Ectodermal cell (in vitro differentiated cells): ENCODE data around the gene KIF17. TPM values are rescaled to one million over a fixed set of nuclear protein-coding genes. Genes with fewer than 3 reads are reported as not detected.

Source experiments
- H3K27ac ChIP-seq: 2 replicates; pipeline ENCODE4 v1.7.0; 2013; ENCODE audit warnings: mild to moderate bottlenecking, low read depth, low read length; ENCODE audit not compliant: insufficient read depth, poor library complexity, severe bottlenecking
- H3K27me3 ChIP-seq: 2 replicates; pipeline ENCODE4 v1.7.0; 2013; ENCODE audit warnings: mild to moderate bottlenecking, low read length; ENCODE audit not compliant: insufficient read depth, control insufficient read depth, poor library complexity, severe bottlenecking
- H3K36me3 ChIP-seq: one replicate; pipeline ENCODE4 v1.7.0; 2013; ENCODE audit warnings: low read length; ENCODE audit not compliant: control insufficient read depth, insufficient read depth
- H3K4me1 ChIP-seq: one replicate; pipeline ENCODE4 v1.7.0; 2013; ENCODE audit warnings: low read length; ENCODE audit not compliant: control insufficient read depth, insufficient read depth
- H3K4me3 ChIP-seq: 2 replicates; pipeline ENCODE4 v1.7.0; 2013; ENCODE audit warnings: low read depth, low read length, control low read depth; ENCODE audit not compliant: insufficient read depth
- H3K9me3 ChIP-seq: 2 replicates; pipeline ENCODE4 v1.7.0; 2013; ENCODE audit warnings: mild to moderate bottlenecking, low read length, moderate library complexity; ENCODE audit not compliant: control insufficient read depth
- WGBS, 2 experiments: methylation state at CpG; one replicate each; pipeline ENCODE4 v1.1.7; 2013; ENCODE audit warnings: missing lambda C conversion rate in 2 of 2; 5-methylcytosine and 5-hydroxymethylcytosine counted together
- polyA plus RNA-seq, 4 experiments: library from polyadenylated mRNA; stranded (reverse); fragments of 50-300 nt; gene quantifications; one replicate each; pipeline ENCODE4 v1.2.3, GENCODE V29; 2013

KIF17 gene
- 6.2 TPM for polyA plus RNA-seq (2013, experiment 1 of 4)
- polyA plus RNA-seq (2013, experiment 2 of 4), result 6.8 TPM
- 9.9 TPM for polyA plus RNA-seq (2013, experiment 3 of 4)
- 10.3 TPM for polyA plus RNA-seq (2013, experiment 4 of 4)

GRCh38 chr1:20717452-20718342, at the start of gene KIF17:
KIF17 (minus strand) TSS chr1:20718007; CDS start chr1:20717706, 301 bp downstream.
- WGBS, 2 experiments, result 4 to 5% methylated on average over 112 of the region's 112 CpGs
- H3K9me3 ChIP-seq, result no peaks in the 10 kb centered on the region
- no peaks in the 10 kb centered on the region for H3K4me1 ChIP-seq
- peak within 1 kb of the TSS; percentile 41 for H3K4me3 ChIP-seq
- peaks cover 29% of the 10 kb centered on the region for H3K27me3 ChIP-seq
- H3K27ac ChIP-seq, result no peak within 1 kb of the TSS
- H3K36me3 ChIP-seq, result no peaks in the 10 kb centered on the region

GRCh38 chr1:20767271-20767670, 49.5 kb upstream of the KIF17 start:
- no peaks in the 10 kb centered on the region for H3K4me1 ChIP-seq
- no peaks in the 10 kb centered on the region for H3K27me3 ChIP-seq
- H3K36me3 ChIP-seq, result peaks cover 82% of the 10 kb centered on the region
- H3K27ac ChIP-seq, result no peak overlapping the region
- no peaks in the 10 kb centered on the region for H3K9me3 ChIP-seq
- no peak overlapping the region for H3K4me3 ChIP-seq

DNA sequence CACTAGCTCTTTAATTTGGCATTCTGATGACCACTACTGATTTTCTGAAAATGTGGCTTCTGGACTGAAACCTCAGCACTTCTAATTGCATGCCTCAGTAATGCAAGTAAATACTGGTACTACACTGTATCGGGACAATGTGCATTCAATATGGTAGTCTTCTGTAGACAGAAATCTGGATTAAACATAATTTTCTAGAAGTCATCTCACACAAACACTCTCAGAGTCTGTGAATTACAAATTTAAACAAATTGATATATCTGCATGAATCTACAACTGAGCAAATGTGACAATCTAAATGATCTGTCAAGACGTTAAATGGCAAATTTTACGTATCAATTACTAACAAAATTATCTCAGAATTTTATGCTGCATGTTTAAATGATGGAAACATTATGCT, 45.6 kb upstream of the KIF17 start:
- Histone ChIP-seq H3K27ac (no peak overlapping the region), H3K9me3 (no peaks in the 10 kb centered on the region), H3K36me3 (peaks cover 71% of the 10 kb centered on the region), H3K4me3 (no peak overlapping the region), H3K27me3 (no peaks in the 10 kb centered on the region), H3K4me1 (no peaks in the 10 kb centered on the region)
- WGBS, 2 experiments, result 84 to 99% methylated on average over 2 to 3 of the region's 3 CpGs

DNA sequence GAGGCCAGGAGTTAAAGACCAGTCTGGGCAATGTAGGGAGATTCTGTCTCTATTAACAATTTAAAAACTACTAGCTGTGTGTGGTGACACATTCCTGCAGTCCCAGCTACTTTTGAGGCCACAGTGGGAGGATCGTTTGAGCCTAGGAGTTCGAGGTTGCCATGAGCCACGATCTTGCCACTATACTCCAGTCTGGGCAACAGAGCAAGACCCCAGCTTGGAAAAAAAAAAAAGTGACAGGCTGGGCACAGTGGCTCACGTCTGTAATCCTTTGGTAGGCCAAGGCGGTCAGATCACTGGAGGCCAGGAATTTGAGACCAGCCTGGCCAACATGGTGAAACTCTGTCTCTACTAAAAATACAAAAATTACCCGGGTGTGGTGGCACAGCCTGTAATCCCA, 42.5 kb upstream of the KIF17 start:
- H3K9me3 ChIP-seq, result no peaks in the 10 kb centered on the region
- no peak overlapping the region for H3K27ac ChIP-seq
- H3K4me1 ChIP-seq, result no peaks in the 10 kb centered on the region
- no peak overlapping the region for H3K4me3 ChIP-seq
- H3K36me3 ChIP-seq, result peaks cover 74% of the 10 kb centered on the region
- WGBS, 2 experiments, result 93 to 95% methylated on average over 6 of the region's 6 CpGs
- H3K27me3 ChIP-seq, result no peaks in the 10 kb centered on the region

DNA sequence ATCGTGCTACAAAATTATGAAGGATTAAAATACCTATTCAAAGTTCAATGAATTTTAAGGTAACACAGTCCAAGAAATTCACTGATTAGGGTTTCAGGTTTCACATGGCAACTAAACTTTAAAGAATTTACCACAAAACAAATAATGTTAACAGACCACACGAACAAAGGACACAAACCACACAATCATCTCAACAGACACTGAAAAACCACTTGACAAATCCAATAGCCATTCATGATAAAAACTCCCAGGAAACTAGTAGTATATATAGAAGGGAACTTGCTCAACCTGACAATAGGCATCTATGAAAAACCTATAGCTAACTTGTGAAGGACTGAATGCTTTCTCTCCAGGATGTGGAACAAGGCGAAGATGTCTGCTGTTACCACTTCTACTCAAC, 35.8 kb upstream of the KIF17 start:
- WGBS, 2 experiments, result 91 to 93% methylated on average over 3 of the region's 3 CpGs
- peaks cover 55% of the 10 kb centered on the region for H3K36me3 ChIP-seq
- no peak overlapping the region for H3K27ac ChIP-seq
- H3K4me1 ChIP-seq, result no peaks in the 10 kb centered on the region
- no peak overlapping the region for H3K4me3 ChIP-seq
- no peaks in the 10 kb centered on the region for H3K27me3 ChIP-seq
- H3K9me3 ChIP-seq, result no peaks in the 10 kb centered on the region

DNA sequence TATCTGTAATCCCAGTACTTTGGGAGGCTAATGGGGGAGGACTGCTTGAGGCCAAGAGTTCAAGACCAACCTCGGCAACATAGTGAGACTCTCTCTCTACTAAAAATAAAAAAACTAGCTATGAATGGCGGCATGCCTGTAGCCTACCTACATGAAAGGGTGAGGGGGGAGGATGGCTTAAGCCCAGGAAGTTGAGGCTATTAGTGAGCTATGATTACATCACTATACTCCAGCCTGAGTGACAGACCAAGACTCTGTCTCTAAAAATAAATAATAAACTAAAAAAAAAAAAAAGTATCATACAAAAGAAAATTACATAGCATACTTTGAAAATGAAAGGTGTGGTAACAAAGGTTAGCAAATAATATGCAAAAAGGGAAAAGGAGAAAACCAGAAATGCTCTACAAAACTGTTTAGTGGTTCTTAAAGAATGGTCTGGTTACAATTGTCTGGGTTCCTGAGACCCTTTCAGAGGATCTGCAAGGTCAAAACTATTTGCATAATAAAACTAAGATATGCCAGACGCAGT, 33.7 kb upstream of the KIF17 start:
- H3K27ac ChIP-seq, result no peak overlapping the region
- WGBS, 2 experiments, result 50 to 94% methylated on average over 1 to 3 of the region's 3 CpGs
- no peaks in the 10 kb centered on the region for H3K9me3 ChIP-seq
- H3K27me3 ChIP-seq, result no peaks in the 10 kb centered on the region
- no peaks in the 10 kb centered on the region for H3K4me1 ChIP-seq
- no peak overlapping the region for H3K4me3 ChIP-seq
- peaks cover 57% of the 10 kb centered on the region for H3K36me3 ChIP-seq

GRCh38 chr1:20742671-20743070, 24.9 kb upstream of the KIF17 start:
- Histone ChIP-seq H3K9me3 (no peaks in the 10 kb centered on the region), H3K36me3 (peaks cover 46% of the 10 kb centered on the region), H3K27ac (no peak overlapping the region), H3K4me1 (no peaks in the 10 kb centered on the region), H3K27me3 (no peaks in the 10 kb centered on the region), H3K4me3 (no peak overlapping the region)

GRCh38 chr1:20740781-20741180, 23.0 kb upstream of the KIF17 start:
- no peak overlapping the region for H3K4me3 ChIP-seq
- no peaks in the 10 kb centered on the region for H3K9me3 ChIP-seq
- 100% methylated on average over 1 to 2 of the region's 2 CpGs for WGBS, 2 experiments
- H3K4me1 ChIP-seq, result no peaks in the 10 kb centered on the region
- no peaks in the 10 kb centered on the region for H3K27me3 ChIP-seq
- H3K36me3 ChIP-seq, result peaks cover 29% of the 10 kb centered on the region
- H3K27ac ChIP-seq, result no peak overlapping the region

DNA sequence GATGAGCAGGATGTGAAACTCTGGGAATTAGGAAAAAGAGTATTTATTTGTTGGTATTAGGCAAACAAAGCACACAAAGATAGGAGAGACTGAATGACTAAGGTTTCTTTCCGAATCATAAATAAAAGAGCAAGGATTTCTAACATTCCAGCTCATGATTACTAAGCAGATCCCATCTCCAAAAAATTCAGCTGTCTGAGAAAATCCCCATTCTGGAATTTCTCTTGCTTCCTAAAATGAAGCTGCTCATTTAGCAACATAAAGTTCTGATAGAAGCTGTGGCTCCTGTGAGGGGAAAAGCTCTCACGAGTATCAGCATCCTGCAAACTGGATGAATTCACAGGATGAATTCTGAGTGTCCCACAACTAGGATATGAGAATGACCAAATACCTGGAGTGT, 21.4 kb upstream of the KIF17 start:
- H3K4me1 ChIP-seq, result no peaks in the 10 kb centered on the region
- H3K27me3 ChIP-seq, result peaks cover under 1% of the 10 kb centered on the region
- no peak overlapping the region for H3K27ac ChIP-seq
- WGBS, 2 experiments, result 94 to 98% methylated on average over 2 of the region's 2 CpGs
- H3K4me3 ChIP-seq, result no peak overlapping the region
- peaks cover 14% of the 10 kb centered on the region for H3K36me3 ChIP-seq
- no peaks in the 10 kb centered on the region for H3K9me3 ChIP-seq

DNA sequence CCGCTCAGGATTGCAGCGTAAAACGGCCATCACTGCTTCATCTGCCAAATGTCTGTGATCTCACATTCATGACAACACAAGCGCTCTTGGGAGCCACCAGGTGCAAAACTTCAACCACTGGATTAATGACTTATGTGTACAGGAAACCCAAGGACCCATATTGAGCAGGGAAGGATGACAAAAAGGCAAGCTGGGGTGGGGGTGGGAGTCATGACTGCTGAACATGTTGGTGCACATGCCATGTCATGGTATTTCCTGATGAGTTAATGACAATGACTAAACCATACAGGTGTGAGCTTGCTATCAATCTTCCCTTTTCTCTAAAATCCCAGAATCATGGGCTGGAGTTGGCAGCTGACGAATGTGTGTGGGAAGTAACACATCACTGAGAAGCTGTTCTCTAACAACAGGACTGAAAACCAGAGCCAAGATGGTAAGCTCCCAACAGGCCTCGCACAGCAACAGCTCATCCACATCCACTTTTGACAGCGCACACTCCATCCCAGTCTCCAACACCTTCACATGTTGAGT, 17.8 kb upstream of the KIF17 start:
- no peak overlapping the region for H3K4me3 ChIP-seq
- H3K27me3 ChIP-seq, result peaks cover 36% of the 10 kb centered on the region
- no peak overlapping the region for H3K27ac ChIP-seq
- 93 to 96% methylated on average over 7 of the region's 7 CpGs for WGBS, 2 experiments
- H3K9me3 ChIP-seq, result no peaks in the 10 kb centered on the region
- no peaks in the 10 kb centered on the region for H3K36me3 ChIP-seq
- peaks cover 9% of the 10 kb centered on the region for H3K4me1 ChIP-seq
